ENCODE results near the gene ARHGAP29. TPM values are rescaled to one million over a fixed set of nuclear protein-coding genes. Genes with fewer than 3 reads are reported as not detected.
"Not testable (repeated sequence)": the region's sequence is repeated elsewhere in the genome, so short reads cannot be mapped to it uniquely, and the experiment has no call there.

The ARHGAP29 gene
- total RNA-seq, 1 experiment from 2014 or later: 197 TPM

- CTCF ChIA-PET; POLR2A ChIA-PET; DNase-seq (ENCODE audit: low read depth, low spot score); BruUV-seq (replicated peaks); H3K4me3 ChIP-seq (ENCODE audit: low read depth in 2 of 2, low read length in 2 of 2); in situ Hi-C loops (cut with HindIII; ENCODE audit: low pct_unique_long_range_greater_than_20kb, low sequenced_read_pairs); H3K9me3 ChIP-seq (ENCODE audit: control insufficient read depth, insufficient read depth, low read depth, low read length); H3K27me3 ChIP-seq (ENCODE audit: control insufficient read depth, insufficient read depth, low read length); H3K36me3 ChIP-seq (ENCODE audit: control insufficient read depth, insufficient read depth, low read length); ATAC-seq: not testable (repeated sequence)
- intact Hi-C loops (cut with micrococcal nuclease; ENCODE audit: unreplicated experiment): loop anchor here (5.0 to 10.0 kb wide), 3 partner anchors 103 to 170 kb away; no protein-coding TSS in a partner anchor
- peaks cover 12% of the 10 kb centered on the region for H3K4me1 ChIP-seq (ENCODE audit: control insufficient read depth, insufficient read depth, low read length)
- peak overlapping the region; percentile 69 for H3K27ac ChIP-seq (ENCODE audit: low read length)
- peak; percentile 60; the same call in 1 of the 2 replicates for TF ChIP-seq POLR2AphosphoS5 (IDR thresholded peaks at IDR 0.05; ENCODE audit: low read depth, low read length)
These were observed 72.5 kb downstream of the ARHGAP29 start for GRCh38 chr1:94164885-94165284.

GRCh38 chr1:94164121-94164520 lies 73.3 kb downstream of the ARHGAP29 start:
- H3K27me3 ChIP-seq (ENCODE audit: control insufficient read depth, insufficient read depth, low read length); BruUV-seq (replicated peaks); in situ Hi-C loops (cut with HindIII; ENCODE audit: low pct_unique_long_range_greater_than_20kb, low sequenced_read_pairs); ATAC-seq; CTCF ChIA-PET; H3K36me3 ChIP-seq (ENCODE audit: control insufficient read depth, insufficient read depth, low read length); H3K4me1 ChIP-seq (ENCODE audit: control insufficient read depth, insufficient read depth, low read length); DNase-seq (ENCODE audit: low read depth, low spot score); POLR2A ChIA-PET; H3K4me3 ChIP-seq (ENCODE audit: low read depth in 2 of 2, low read length in 2 of 2); H3K9me3 ChIP-seq (ENCODE audit: control insufficient read depth, insufficient read depth, low read depth, low read length): not testable (repeated sequence)
- H3K27ac ChIP-seq (ENCODE audit: low read length): peak overlapping the region; percentile 69; the same call in 1 of the 2 replicates
- intact Hi-C loops (cut with micrococcal nuclease; ENCODE audit: unreplicated experiment): loop anchor here (5.0 to 10.0 kb wide), 3 partner anchors 102 to 171 kb away; no protein-coding TSS in a partner anchor

- TF ChIP-seq TCF7L2 (IDR thresholded peaks at IDR 0.05; ENCODE audit: low read depth, low read length): peak; percentile 62; the same call in 1 of the 2 replicates
- BruUV-seq (replicated peaks); DNase-seq (ENCODE audit: low read depth, low spot score); H3K27me3 ChIP-seq (ENCODE audit: control insufficient read depth, insufficient read depth, low read length); H3K4me1 ChIP-seq (ENCODE audit: control insufficient read depth, insufficient read depth, low read length); CTCF ChIA-PET; ATAC-seq; H3K4me3 ChIP-seq (ENCODE audit: low read depth in 2 of 2, low read length in 2 of 2); H3K36me3 ChIP-seq (ENCODE audit: control insufficient read depth, insufficient read depth, low read length); POLR2A ChIA-PET; H3K9me3 ChIP-seq (ENCODE audit: control insufficient read depth, insufficient read depth, low read depth, low read length); in situ Hi-C loops (cut with HindIII; ENCODE audit: low pct_unique_long_range_greater_than_20kb, low sequenced_read_pairs): not testable (repeated sequence)
- intact Hi-C loops (cut with micrococcal nuclease; ENCODE audit: unreplicated experiment): loop anchor here (5.0 to 10.0 kb wide), 3 partner anchors 101 to 172 kb away; no protein-coding TSS in a partner anchor
- peak overlapping the region; percentile 44 for H3K27ac ChIP-seq (ENCODE audit: low read length)
These were observed 74.1 kb downstream of the ARHGAP29 start for GRCh38 chr1:94163249-94163648.

- H3K4me1 ChIP-seq (ENCODE audit: control insufficient read depth, insufficient read depth, low read length): peaks cover 3% of the 10 kb centered on the region
- no peaks in the 10 kb centered on the region for H3K36me3 ChIP-seq (ENCODE audit: control insufficient read depth, insufficient read depth, low read length)
- CTCF ChIA-PET: no interaction called here
- intact Hi-C loops (cut with micrococcal nuclease; ENCODE audit: unreplicated experiment): loop anchor here (5.0 to 10.0 kb wide), 3 partner anchors 99 to 174 kb away; no protein-coding TSS in a partner anchor
- BruUV-seq (replicated peaks): no TSS peak
- in situ Hi-C loops (cut with HindIII; ENCODE audit: low pct_unique_long_range_greater_than_20kb, low sequenced_read_pairs): no loop called here
- no peaks in the 10 kb centered on the region for H3K27me3 ChIP-seq (ENCODE audit: control insufficient read depth, insufficient read depth, low read length)
- no peak for TF ChIP-seq SIN3A (IDR thresholded peaks at IDR 0.05; ENCODE audit: borderline replicate concordance, insufficient read depth, low read depth, low read length)
- TF ChIP-seq POLR2AphosphoS5 (IDR thresholded peaks at IDR 0.05; ENCODE audit: low read depth, low read length): no peak
- TF ChIP-seq TCF7L2 (IDR thresholded peaks at IDR 0.05; ENCODE audit: low read depth, low read length): no peak
- no peak for TF ChIP-seq CTCF (IDR thresholded peaks at IDR 0.05)
- no peak for TF ChIP-seq REST (IDR thresholded peaks at IDR 0.05; ENCODE audit: insufficient read depth in 1 of 2, low read depth in 2 of 2, low read length in 1 of 2)
- ATAC-seq: no peak; the same call in 1 of the 2 replicates
- no peaks in the 10 kb centered on the region for H3K9me3 ChIP-seq (ENCODE audit: control insufficient read depth, insufficient read depth, low read depth, low read length)
- no peak for DNase-seq (ENCODE audit: low read depth, low spot score)
- POLR2A ChIA-PET: no interaction called here
- no peak overlapping the region for H3K4me3 ChIP-seq (ENCODE audit: low read depth in 2 of 2, low read length in 2 of 2)
- peak overlapping the region; percentile 58 for H3K27ac ChIP-seq (ENCODE audit: low read length)
These were observed 76.6 kb downstream of the ARHGAP29 start for GRCh38 chr1:94160811-94161210.

Data from Panc1 (cell line).